ENCODE data around the gene BAIAP3. TPM values are rescaled to one million over a fixed set of nuclear protein-coding genes. Genes with fewer than 3 reads are reported as not detected.
A peak's percentile ranks its signal among the peaks of the same experiment; 100 is the strongest.

BAIAP3 gene
- total RNA-seq, 1 donor from 2014 or later: 2.3 TPM

DNA sequence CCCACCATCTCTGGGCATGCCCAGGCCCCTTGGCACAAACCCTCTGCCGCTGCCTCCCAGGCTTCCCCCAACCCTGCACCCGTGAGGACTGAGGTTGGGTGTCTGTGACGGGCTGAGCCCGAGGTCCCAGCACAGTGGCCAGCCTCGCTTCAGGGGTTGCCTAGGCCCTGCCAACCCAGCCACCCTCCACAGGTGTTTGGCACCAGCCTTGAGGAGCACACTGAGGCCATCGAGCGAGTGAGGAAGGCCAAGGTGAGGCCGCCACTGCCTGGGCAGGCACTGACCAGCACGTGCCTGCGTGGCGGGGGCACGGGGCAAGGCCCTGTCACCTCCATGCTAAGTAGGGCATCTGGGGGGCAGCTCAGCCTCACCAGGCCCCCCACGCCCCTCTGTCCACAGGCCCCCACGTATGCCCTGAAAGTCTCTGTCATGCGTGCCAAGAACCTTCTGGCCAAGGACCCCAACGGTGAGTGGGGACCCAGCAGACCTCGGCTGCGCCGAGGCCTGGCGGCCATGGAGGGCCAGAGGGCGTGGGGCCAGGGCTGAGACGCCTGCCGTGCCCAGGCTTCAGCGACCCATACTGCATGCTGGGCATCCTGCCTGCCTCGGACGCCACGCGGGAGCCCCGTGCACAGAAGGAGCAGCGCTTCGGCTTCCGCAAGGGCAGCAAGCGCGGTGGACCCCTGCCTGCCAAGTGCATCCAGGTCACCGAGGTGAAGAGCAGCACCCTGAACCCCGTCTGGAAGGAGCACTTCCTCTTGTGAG, 7.5 kb downstream of the BAIAP3 start:
- H3K4me3 Mint-ChIP-seq: no peak overlapping the region
- H3K27ac Mint-ChIP-seq: no peak overlapping the region
- no peaks in the 10 kb centered on the region for H3K9me3 Mint-ChIP-seq
- H3K4me1 Mint-ChIP-seq: peaks cover 9% of the 10 kb centered on the region
- no peak for DNase-seq (ENCODE audit: low spot score in 2 of 2, unreplicated experiment in 2 of 2)
- H3K36me3 Mint-ChIP-seq: no peaks in the 10 kb centered on the region
- H3K27me3 Mint-ChIP-seq (ENCODE audit: low read depth): peaks cover 54% of the 10 kb centered on the region
- TF ChIP-seq, protein P1, sequence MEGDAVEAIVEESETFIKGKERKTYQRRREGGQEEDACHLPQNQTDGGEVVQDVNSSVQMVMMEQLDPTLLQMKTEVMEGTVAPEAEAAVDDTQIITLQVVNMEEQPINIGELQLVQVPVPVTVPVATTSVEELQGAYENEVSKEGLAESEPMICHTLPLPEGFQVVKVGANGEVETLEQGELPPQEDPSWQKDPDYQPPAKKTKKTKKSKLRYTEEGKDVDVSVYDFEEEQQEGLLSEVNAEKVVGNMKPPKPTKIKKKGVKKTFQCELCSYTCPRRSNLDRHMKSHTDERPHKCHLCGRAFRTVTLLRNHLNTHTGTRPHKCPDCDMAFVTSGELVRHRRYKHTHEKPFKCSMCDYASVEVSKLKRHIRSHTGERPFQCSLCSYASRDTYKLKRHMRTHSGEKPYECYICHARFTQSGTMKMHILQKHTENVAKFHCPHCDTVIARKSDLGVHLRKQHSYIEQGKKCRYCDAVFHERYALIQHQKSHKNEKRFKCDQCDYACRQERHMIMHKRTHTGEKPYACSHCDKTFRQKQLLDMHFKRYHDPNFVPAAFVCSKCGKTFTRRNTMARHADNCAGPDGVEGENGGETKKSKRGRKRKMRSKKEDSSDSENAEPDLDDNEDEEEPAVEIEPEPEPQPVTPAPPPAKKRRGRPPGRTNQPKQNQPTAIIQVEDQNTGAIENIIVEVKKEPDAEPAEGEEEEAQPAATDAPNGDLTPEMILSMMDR (IDR thresholded peaks at IDR 0.05; ENCODE audit: unreplicated experiment): no peak

DNA sequence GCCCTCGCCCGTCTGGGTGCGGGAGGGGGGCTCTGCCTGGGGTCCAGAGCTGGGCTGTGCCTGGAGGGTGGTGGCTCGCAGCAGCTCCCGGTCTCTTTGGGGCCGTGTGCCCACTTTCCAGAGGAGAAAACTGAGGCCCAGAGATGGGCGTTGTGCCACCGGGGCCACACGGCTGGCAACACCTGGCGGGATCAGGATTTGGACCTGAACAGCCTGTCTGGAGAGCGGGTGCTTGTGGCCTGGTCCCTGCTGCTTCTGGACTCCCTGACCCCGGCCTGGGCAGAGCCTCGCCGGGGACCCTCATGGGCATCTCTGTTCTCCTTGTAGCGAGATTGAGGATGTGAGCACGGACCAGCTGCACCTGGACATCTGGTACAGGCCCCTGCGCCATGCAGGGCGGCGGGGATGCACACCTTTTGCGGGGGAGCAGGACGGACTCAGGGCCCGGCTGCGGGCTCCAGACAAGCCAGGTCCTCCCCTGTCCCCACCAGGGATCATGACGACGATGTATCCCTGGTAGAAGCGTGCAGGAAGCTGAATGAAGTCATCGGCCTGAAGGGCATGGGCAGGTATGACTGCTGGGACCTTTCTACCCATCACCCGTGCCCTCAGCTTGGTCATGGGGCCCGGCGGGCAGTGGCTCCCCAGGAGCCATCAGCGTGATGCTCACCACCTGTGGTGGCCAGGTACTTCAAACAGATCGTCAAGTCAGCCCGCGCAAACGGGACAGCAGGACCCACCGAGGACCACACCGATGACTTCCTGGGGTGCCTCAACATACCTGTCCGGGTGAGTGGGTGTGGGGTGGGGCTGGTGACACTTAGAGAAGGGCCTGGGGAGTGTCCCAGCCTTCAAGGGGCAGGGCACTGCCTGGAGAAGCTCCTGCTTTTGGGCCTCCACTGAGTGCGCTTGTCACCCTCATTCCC, 8.3 kb downstream of the BAIAP3 start:
- TF ChIP-seq, protein P1 (IDR thresholded peaks at IDR 0.05; ENCODE audit: unreplicated experiment): no peak
- H3K4me1 Mint-ChIP-seq: peaks cover 9% of the 10 kb centered on the region
- H3K27ac Mint-ChIP-seq: no peak overlapping the region
- DNase-seq (ENCODE audit: low spot score in 2 of 2, unreplicated experiment in 2 of 2): no peak
- no peaks in the 10 kb centered on the region for H3K36me3 Mint-ChIP-seq
- no peak overlapping the region for H3K4me3 Mint-ChIP-seq
- H3K27me3 Mint-ChIP-seq (ENCODE audit: low read depth): peaks cover 47% of the 10 kb centered on the region
- H3K9me3 Mint-ChIP-seq: no peaks in the 10 kb centered on the region

DNA sequence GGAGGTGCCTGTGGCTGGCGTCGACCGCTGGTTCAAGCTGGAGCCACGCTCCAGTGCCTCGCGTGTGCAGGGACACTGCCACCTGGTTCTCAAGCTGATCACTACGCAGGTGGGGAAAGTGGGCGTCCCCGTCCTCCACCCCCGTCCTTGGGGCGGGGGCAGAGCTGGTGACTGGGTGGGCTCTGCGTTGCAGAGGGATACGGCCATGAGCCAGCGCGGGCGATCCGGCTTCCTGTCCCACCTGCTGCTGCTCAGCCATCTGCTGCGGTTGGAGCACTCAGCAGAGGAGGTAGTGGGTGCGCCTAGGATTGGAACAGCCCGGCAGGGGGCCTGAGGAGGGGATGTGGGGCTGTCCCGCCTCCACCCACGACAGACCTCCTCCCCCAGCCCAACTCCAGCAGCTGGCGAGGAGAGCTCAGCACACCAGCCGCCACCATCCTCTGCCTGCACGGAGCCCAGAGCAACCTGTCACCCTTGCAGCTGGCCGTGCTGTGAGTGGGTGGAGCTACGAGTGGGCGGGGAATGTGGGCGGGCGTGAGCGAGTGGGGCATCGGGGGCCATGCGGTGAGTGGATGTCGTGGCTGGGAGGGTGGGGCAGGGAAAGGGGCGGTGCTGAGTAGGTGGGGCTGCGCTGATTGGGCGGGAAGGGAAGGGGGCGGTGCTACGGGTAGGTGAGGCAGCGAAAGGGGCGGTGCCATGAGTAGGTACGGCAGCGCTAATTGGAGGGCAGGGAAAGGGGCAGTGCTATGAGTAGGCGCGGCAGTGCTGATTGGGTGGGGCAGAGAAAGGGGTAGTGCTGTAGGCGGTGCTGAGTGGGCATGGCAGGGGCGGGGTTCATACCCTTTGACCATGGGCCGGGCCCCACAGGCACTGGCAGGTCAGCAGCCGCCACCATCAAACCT, 9.3 kb downstream of the BAIAP3 start:
- TF ChIP-seq, protein P1 (IDR thresholded peaks at IDR 0.05; ENCODE audit: unreplicated experiment): no peak
- H3K36me3 Mint-ChIP-seq: no peaks in the 10 kb centered on the region

DNA sequence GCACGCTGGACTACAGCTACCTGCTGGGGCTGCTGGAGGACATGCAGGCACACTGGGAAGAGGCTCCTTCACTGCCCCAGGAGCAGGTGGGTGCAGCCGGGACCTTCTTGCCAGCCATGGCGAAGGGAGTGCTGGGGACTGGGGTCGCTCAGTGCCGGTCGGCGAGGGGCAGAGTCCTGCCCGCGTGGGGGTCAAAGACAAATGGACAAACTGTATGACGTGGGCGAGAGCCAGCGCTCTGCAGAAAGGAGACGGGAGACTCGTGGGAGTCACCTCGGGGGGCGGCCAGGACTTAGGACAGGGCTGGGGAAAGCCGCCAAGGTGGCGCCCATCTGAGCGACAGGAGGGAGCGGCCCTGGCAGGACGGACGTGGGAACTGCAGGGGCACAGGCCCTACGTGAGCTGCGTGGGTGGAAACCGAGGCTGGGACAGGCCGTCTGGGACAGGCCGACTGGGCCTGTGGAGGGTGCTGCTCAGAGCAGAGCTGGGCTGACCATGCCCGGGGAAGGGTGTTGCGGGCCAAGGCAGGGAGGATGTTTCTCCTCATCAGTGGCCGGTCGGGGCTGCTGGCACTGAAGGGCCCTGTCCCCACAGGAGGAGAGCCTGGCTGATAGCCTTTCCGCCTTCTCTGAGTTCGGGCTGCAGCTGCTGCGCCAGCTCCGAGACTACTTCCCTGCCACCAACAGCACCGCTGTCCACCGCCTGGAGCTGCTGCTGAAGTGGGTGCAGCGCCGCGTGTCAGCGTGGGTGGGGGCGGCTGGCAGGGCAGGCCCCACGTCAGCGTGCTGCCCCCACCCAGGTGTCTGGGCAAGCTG, 10.2 kb downstream of the BAIAP3 start:
- TF ChIP-seq, protein P1 (IDR thresholded peaks at IDR 0.05; ENCODE audit: unreplicated experiment): no peak
- no peak for DNase-seq (ENCODE audit: low spot score in 2 of 2, unreplicated experiment in 2 of 2)
- peaks cover 9% of the 10 kb centered on the region for H3K4me1 Mint-ChIP-seq
- H3K36me3 Mint-ChIP-seq: no peaks in the 10 kb centered on the region
- no peak overlapping the region for H3K27ac Mint-ChIP-seq
- no peaks in the 10 kb centered on the region for H3K9me3 Mint-ChIP-seq
- H3K27me3 Mint-ChIP-seq (ENCODE audit: low read depth): peaks cover 33% of the 10 kb centered on the region
- peak overlapping the region; percentile 68 for H3K4me3 Mint-ChIP-seq

More for the DNA sequence above, 9.3 kb downstream of the BAIAP3 start:
- H3K4me1 Mint-ChIP-seq: peaks cover 9% of the 10 kb centered on the region
- H3K27ac Mint-ChIP-seq: no peak overlapping the region
- peaks cover 37% of the 10 kb centered on the region for H3K27me3 Mint-ChIP-seq (ENCODE audit: low read depth)
- H3K9me3 Mint-ChIP-seq: no peaks in the 10 kb centered on the region
- DNase-seq (ENCODE audit: low spot score in 2 of 2, unreplicated experiment in 2 of 2): peak; percentile 89 to 91
- peak overlapping the region; percentile 68 for H3K4me3 Mint-ChIP-seq

Data from mesothelial cell of epicardium (in vitro differentiated cells).